Spleen (tissue), 11 donors: Measurements from ENCODE around the gene CMC4. TPM values are rescaled to one million over a fixed set of nuclear protein-coding genes. Genes with fewer than 3 reads are reported as not detected.

ENCODE experiments used
- DNase-seq: peaks from one replicate; pipeline ENCODE4 v3.0.0-alpha.2; 2020
- H3K27ac ChIP-seq, 8 donors: fragments of 200-600 bp; sonication (generic) in 7 of 8; 1 replicate in 4 of 8; 2 replicates in 4 of 8; pipeline versions ENCODE4 v1.5.0 to v1.8.0; 2016 to 2021; ENCODE audit warnings: inconsistent platforms in 4 of 8, mild to moderate bottlenecking in 4 of 8, moderate library complexity in 1 of 8
- H3K27me3 ChIP-seq, 7 donors: fragments of 200-600 bp; sonication (generic) in 6 of 7; replicated peaks in 1 of 7; 1 replicate in 4 of 7; 2 replicates in 3 of 7; pipeline versions ENCODE4 v1.5.0 to v1.8.0; 2016 to 2021; ENCODE audit warnings: inconsistent platforms in 3 of 7, mild to moderate bottlenecking in 1 of 7
- H3K36me3 ChIP-seq, 6 donors: fragments of 200-600 bp; sonication (generic) in 5 of 6; 1 replicate in 4 of 6; 2 replicates in 2 of 6; pipeline versions ENCODE4 v1.5.0 to v1.8.0; 2016 to 2021; ENCODE audit warnings: inconsistent platforms in 2 of 6
- H3K4me1 ChIP-seq, 6 donors: fragments of 200-600 bp; sonication (generic) in 5 of 6; 1 replicate in 3 of 6; 2 replicates in 3 of 6; pipeline versions ENCODE4 v1.5.0 to v1.8.0; 2016 to 2021; ENCODE audit warnings: inconsistent platforms in 3 of 6
- H3K4me3 ChIP-seq, 8 donors: fragments of 200-600 bp; sonication (generic) in 7 of 8; 1 replicate in 4 of 8; 2 replicates in 4 of 8; pipeline versions ENCODE4 v1.5.0 to v1.8.0; 2016 to 2021; ENCODE audit warnings: inconsistent platforms in 4 of 8, mild to moderate bottlenecking in 4 of 8, moderate library complexity in 2 of 8
- H3K9me3 ChIP-seq, 8 donors: fragments of 200-600 bp; sonication (generic) in 7 of 8; 1 replicate in 4 of 8; 2 replicates in 4 of 8; pipeline versions ENCODE4 v1.5.0 to v1.8.0; 2016 to 2021; ENCODE audit warnings: inconsistent platforms in 4 of 8
- POLR2A ChIP-seq, 3 donors: fragments of 450-650 bp; IDR thresholded peaks; one replicate each; pipeline ENCODE4 v1.5.1; 2017; ENCODE audit warnings: antibody characterized with exemption in 3 of 3, mild to moderate bottlenecking in 1 of 3
- POLR2AphosphoS5 ChIP-seq, 3 donors: sonication (generic); formaldehyde crosslinking; IDR thresholded peaks; one replicate each; pipeline ENCODE4 v1.5.1; 2017; ENCODE audit warnings: antibody characterized with exemption in 3 of 3
- WGBS, 5 donors: extraction: QIAGEN DNeasy Blood & Tissue Kit in 3 of 5; methylation state at CpG; one replicate each; pipeline versions ENCODE4 v1.1.5 to v1.1.7; 2013 to 2018; 5-methylcytosine and 5-hydroxymethylcytosine counted together
- intact Hi-C: fragments of 100-400 bp; cut with DNase I; formaldehyde crosslinking; loops from one replicate; pipeline ENCODE4 v1.15.0; 2023; ENCODE audit warnings: low total_unique reads
- polyA plus RNA-seq, 3 donors: library from polyadenylated mRNA; stranded (reverse); fragments of 200-250 nt; gene quantifications; one replicate each; pipeline ENCODE4 v1.2.1, GENCODE V29; 2013
- total RNA-seq, 7 donors: library from RNA; depleted of rRNA in 3 of 7; stranded (reverse); fragments of >200 nt in 3 of 7; fragmentation: NEBNext Ultra II Directional in 4 of 7; extraction: Animal tissue kit (Norgen Biotek cat#: 25700) in 4 of 7; gene quantifications; one replicate each; pipeline versions ENCODE4 v1.1.0 to v1.2.1, GENCODE V29; 2016 to 2021
- TF ChIP-seq, protein P1 (sequence below), 11 experiments: fragments of 200-600 bp in 7 of 11; fragments of 450-650 bp in 4 of 11; sonication (generic) in 4 of 11; IDR thresholded peaks in 8 of 11; conservative IDR thresholded peaks in 3 of 11; 1 replicate in 7 of 11; 2 replicates in 4 of 11; pipeline versions ENCODE4 v1.4.0 to v1.8.0; 2016 to 2021; ENCODE audit warnings: antibody characterized with exemption in 11 of 11, inconsistent platforms in 4 of 11, mild to moderate bottlenecking in 1 of 11
- donor health status: healthy with polysubstance abuse.
- donor health status: DM: no; HTN: no; CAD: no; lungs with moderate emphysema.
- donor health status: DM: no; HTN: no; CAD: no.
- donor health status: Bipolar disorder and iron deficiency.
- donor health status: healthy.
- donor health status: DM: no; HTN: no; CAD: no.
- donor health status: DM: yes; HTN: yes; CAD: no.

Gene CMC4
- total and polyA plus RNA-seq, 10 donors: 3.1 to 21.7 (median 8.5) TPM

DNA sequence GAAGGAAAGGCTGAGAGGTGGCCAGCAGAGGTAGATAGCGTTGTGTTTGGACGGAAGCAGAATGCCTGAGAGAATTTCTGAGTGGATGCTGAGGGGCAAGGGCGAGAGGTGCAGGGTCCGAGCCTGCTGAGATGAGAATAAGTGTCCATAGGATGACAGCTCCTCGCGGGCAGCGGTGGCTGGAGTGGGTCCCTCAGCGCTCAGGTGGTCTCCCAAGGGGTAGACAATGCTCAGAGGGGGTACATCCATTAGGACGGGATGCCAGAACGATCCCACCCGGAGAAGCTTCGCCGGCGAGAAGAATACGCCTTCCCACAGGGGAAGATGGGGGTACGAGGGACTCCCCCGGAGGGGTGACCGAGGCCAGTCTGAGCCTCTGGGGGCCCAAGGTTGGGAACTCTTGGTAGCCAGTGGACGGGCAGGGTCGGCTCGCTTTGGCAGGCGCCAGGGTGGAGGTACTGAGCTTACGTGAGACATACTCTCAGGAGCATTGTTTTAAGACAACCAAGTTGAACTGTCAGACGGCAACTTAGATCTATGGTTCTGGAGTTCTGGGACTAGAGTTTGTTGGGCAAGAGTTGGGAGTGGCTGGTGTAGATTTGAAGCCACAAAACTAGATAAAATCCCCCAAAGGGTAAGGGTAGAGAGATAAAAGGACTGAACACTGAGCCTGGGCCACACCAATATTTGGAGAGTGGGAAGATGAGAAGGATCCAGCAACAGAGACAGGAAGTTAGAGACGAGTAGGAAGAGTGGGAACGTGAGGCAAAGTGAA, 16.2 kb upstream of the CMC4 start:
- H3K36me3 ChIP-seq: peaks cover 0 to 50% (median 10%) of the 10 kb centered on the region in 6 donors
- peak; percentile 69 for DNase-seq
- H3K4me1 ChIP-seq: no peaks in the 10 kb centered on the region
- H3K27me3 ChIP-seq: no peaks in the 10 kb centered on the region
- intact Hi-C loops: no loop called here
- whole genome bisulfite sequencing, 5 donors: 87 to 99% (median 96%) methylated on average over 14 to 26 of the region's 26 CpGs
- no peak overlapping the region for H3K4me3 ChIP-seq
- H3K27ac ChIP-seq: no peak overlapping the region
- TF ChIP-seq, protein P1, sequence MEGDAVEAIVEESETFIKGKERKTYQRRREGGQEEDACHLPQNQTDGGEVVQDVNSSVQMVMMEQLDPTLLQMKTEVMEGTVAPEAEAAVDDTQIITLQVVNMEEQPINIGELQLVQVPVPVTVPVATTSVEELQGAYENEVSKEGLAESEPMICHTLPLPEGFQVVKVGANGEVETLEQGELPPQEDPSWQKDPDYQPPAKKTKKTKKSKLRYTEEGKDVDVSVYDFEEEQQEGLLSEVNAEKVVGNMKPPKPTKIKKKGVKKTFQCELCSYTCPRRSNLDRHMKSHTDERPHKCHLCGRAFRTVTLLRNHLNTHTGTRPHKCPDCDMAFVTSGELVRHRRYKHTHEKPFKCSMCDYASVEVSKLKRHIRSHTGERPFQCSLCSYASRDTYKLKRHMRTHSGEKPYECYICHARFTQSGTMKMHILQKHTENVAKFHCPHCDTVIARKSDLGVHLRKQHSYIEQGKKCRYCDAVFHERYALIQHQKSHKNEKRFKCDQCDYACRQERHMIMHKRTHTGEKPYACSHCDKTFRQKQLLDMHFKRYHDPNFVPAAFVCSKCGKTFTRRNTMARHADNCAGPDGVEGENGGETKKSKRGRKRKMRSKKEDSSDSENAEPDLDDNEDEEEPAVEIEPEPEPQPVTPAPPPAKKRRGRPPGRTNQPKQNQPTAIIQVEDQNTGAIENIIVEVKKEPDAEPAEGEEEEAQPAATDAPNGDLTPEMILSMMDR (IDR thresholded peaks at IDR 0.05 in 8 of 11, conservative IDR thresholded peaks at IDR 0.05 in 3 of 11): no peak
- TF ChIP-seq POLR2AphosphoS5 (IDR thresholded peaks at IDR 0.05): no peak
- no peak for TF ChIP-seq POLR2A (IDR thresholded peaks at IDR 0.05)
- no peaks in the 10 kb centered on the region for H3K9me3 ChIP-seq

DNA sequence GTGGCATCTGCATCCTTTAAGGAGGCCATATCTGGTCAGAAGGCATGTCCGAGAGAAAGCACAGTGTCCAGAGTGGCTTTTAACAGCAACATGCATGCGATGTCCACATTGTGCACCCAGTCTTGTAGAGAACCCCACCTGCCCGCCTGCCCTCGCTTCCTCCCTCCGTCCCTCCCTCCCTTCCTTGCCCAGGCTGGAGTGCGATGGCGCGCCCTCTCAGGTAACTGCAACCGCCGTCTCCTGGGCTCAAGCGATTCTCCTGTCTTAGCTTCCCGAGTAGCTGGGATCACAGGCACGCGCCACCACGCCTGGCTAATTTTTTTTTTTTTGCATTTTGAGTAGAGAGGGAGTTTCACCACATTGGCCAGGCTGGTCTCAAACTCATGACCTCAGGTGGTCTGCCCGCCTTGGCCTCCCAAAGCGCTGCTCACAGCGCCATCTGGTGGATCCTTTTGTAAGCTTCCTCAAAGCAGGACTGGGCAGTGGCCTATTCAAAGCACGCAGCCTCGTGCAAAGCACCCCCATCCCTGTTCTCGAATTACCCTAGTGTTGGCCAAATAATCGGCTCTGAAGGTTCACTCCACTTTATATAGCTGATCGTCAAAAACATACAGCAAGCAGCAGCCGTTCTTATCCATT, 15.4 kb upstream of the CMC4 start:
- H3K4me3 ChIP-seq: no peak overlapping the region
- H3K27me3 ChIP-seq: no peaks in the 10 kb centered on the region
- no peaks in the 10 kb centered on the region for H3K4me1 ChIP-seq
- peaks cover 0 to 44% (median 10%) of the 10 kb centered on the region in 6 donors for H3K36me3 ChIP-seq
- H3K9me3 ChIP-seq: no peaks in the 10 kb centered on the region
- 76 to 91% (median 89%) methylated on average over 23 to 24 of the region's 24 CpGs for WGBS, 5 donors
- intact Hi-C loops: no loop called here
- TF ChIP-seq POLR2AphosphoS5 (IDR thresholded peaks at IDR 0.05): no peak
- TF ChIP-seq, protein P1 (IDR thresholded peaks at IDR 0.05 in 8 of 11, conservative IDR thresholded peaks at IDR 0.05 in 3 of 11): peak in 9 of 11 experiments; percentile 27 to 60 (median 46)
- no peak overlapping the region for H3K27ac ChIP-seq
- DNase-seq: peak; percentile 71

DNA sequence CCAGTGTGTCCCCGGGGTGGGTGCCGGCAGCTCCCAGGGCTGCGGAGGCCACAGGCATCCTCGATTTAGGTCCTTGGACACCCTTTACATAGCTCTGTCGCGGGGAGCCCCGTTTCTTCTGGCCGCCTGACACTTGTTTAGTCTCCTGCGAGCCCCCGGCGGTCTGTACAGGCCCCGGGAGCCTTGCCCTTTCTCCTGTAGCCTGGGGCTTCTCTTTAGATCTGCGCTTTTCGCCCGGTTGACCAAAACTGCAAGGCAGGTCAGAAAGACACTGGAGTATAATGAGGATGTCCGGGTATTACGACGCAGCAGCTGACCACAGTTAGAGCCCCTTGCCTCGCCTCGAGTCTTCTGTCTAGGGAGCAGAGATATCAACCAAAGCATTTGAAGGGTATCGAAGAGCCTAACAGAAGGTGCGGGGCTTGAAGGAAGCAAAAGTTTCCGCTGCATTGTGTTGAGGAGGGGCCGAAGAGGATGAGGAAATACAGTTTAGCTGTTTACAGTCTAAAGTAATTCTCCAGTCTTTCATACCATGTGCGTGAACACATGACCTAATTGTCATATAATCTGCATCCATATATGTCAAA, 851 bp upstream of the CMC4 start:
- 0 to 54% (median 1%) methylated on average over 19 to 25 of the region's 25 CpGs for WGBS, 5 donors
- Histone ChIP-seq H3K9me3 (no peaks in the 10 kb centered on the region), H3K27me3 (no peaks in the 10 kb centered on the region), H3K4me1 (peaks cover 0 to 46% (median 23%) of the 10 kb centered on the region in 6 donors), H3K4me3 (peak overlapping the region; percentile 47 to 81 (median 58)), H3K36me3 (peaks cover 0 to 26% (median 4%) of the 10 kb centered on the region in 6 donors), H3K27ac (peak overlapping the region; percentile 57 to 91 (median 88))
- DNase-seq: peak; percentile 88
- TF ChIP-seq POLR2AphosphoS5 (IDR thresholded peaks at IDR 0.05) (no peak), POLR2A (IDR thresholded peaks at IDR 0.05) (no peak)
- TF ChIP-seq, protein P1 (IDR thresholded peaks at IDR 0.05 in 8 of 11, conservative IDR thresholded peaks at IDR 0.05 in 3 of 11): no peak
- intact Hi-C loops: no loop called here

DNA sequence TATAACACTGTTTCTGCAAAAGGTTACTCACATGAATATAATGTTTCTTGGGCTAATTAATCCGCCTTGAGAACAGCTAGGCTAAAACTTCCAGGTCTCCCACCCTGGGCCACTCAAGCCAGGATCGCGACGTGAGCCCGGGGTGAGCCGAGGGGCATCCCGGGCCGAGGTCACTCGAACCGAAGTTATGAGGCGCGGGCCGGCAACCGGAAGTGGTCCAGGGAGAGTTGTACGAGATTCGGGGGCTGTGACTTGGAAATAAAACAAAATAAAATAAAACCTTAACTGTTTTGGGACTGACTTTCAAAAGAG, 317 bp downstream of the CMC4 start:
- Histone ChIP-seq H3K27me3 (no peaks in the 10 kb centered on the region), H3K4me1 (peaks cover 0 to 46% (median 23%) of the 10 kb centered on the region in 6 donors), H3K9me3 (no peaks in the 10 kb centered on the region), H3K4me3 (peak overlapping the region; percentile 38 to 81 (median 56)), H3K27ac (peak overlapping the region; percentile 69 to 91 (median 88)), H3K36me3 (peaks cover 0 to 15% (median 0%) of the 10 kb centered on the region in 6 donors)
- 0 to 42% (median 0%) methylated on average over 16 of the region's 16 CpGs for WGBS, 5 donors
- DNase-seq: no peak
- intact Hi-C loops: no loop called here
- TF ChIP-seq POLR2AphosphoS5 (IDR thresholded peaks at IDR 0.05) (no peak), POLR2A (IDR thresholded peaks at IDR 0.05) (no peak)
- TF ChIP-seq, protein P1 (IDR thresholded peaks at IDR 0.05 in 8 of 11, conservative IDR thresholded peaks at IDR 0.05 in 3 of 11): no peak
